Dendritic cell treated with granulocyte-macrophage colony-stimulating factor and Interleukin-4, amounts not matched to agents 40 ng/mL and 50 ng/mL, for 4 days (primary cell): ENCODE measurements around the gene QRFP.

Source experiments
- H3K27ac Mint-ChIP-seq: one replicate; pipeline ENCODE4 v1.8.0; 2022; ENCODE audit warnings: mild to moderate bottlenecking, mixed read lengths
- H3K27me3 Mint-ChIP-seq: one replicate; pipeline ENCODE4 v1.8.0; 2022; ENCODE audit warnings: mild to moderate bottlenecking, mixed read lengths
- H3K36me3 Mint-ChIP-seq: one replicate; pipeline ENCODE4 v1.8.0; 2022; ENCODE audit warnings: low read depth, mixed read lengths
- H3K4me1 Mint-ChIP-seq: one replicate; pipeline ENCODE4 v1.8.0; 2022; ENCODE audit warnings: low read depth, mixed read lengths
- H3K4me3 Mint-ChIP-seq: one replicate; pipeline ENCODE4 v1.8.0; 2022; ENCODE audit warnings: mild to moderate bottlenecking, moderate library complexity, mixed read lengths
- H3K9me3 Mint-ChIP-seq: one replicate; pipeline ENCODE4 v1.8.0; 2022; ENCODE audit warnings: mixed read lengths
- intact Hi-C: fragments of 100-400 bp; cut with micrococcal nuclease; formaldehyde crosslinking; loops from one replicate; pipeline ENCODE4 v1.15.0; 2022

QRFP gene

GRCh38 chr9:130906735-130907416, 10.3 kb upstream of the QRFP start:
- intact Hi-C loops, result no loop called here
- H3K36me3 Mint-ChIP-seq, result no peaks in the 10 kb centered on the region
- no peaks in the 10 kb centered on the region for H3K9me3 Mint-ChIP-seq
- H3K4me3 Mint-ChIP-seq, result no peak overlapping the region
- H3K4me1 Mint-ChIP-seq, result peaks cover 5% of the 10 kb centered on the region
- H3K27ac Mint-ChIP-seq, result no peak overlapping the region
- H3K27me3 Mint-ChIP-seq, result peaks cover 18% of the 10 kb centered on the region

- Mint-ChIP-seq H3K27ac (no peak overlapping the region), H3K27me3 (peaks cover 18% of the 10 kb centered on the region), H3K4me3 (no peak overlapping the region), H3K36me3 (no peaks in the 10 kb centered on the region), H3K4me1 (peaks cover 5% of the 10 kb centered on the region), H3K9me3 (no peaks in the 10 kb centered on the region)
- intact Hi-C loops, result no loop called here
Observed at GRCh38 chr9:130905902-130906734, 9.5 kb upstream of the QRFP start.

- peaks cover 5% of the 10 kb centered on the region for H3K4me1 Mint-ChIP-seq
- H3K27me3 Mint-ChIP-seq, result peaks cover 20% of the 10 kb centered on the region
- H3K4me3 Mint-ChIP-seq, result no peak overlapping the region
- no peaks in the 10 kb centered on the region for H3K36me3 Mint-ChIP-seq
- intact Hi-C loops, result no loop called here
- H3K9me3 Mint-ChIP-seq, result no peaks in the 10 kb centered on the region
- no peak overlapping the region for H3K27ac Mint-ChIP-seq
Observed at GRCh38 chr9:130905125-130905901, 8.7 kb upstream of the QRFP start.

GRCh38 chr9:130904070-130905044, 7.7 kb upstream of the QRFP start:
- no peaks in the 10 kb centered on the region for H3K9me3 Mint-ChIP-seq
- peaks cover 5% of the 10 kb centered on the region for H3K4me1 Mint-ChIP-seq
- H3K27me3 Mint-ChIP-seq, result peaks cover 23% of the 10 kb centered on the region
- H3K27ac Mint-ChIP-seq, result no peak overlapping the region
- H3K4me3 Mint-ChIP-seq, result no peak overlapping the region
- no peaks in the 10 kb centered on the region for H3K36me3 Mint-ChIP-seq
- intact Hi-C loops, result no loop called here

- peaks cover 21% of the 10 kb centered on the region for H3K27me3 Mint-ChIP-seq
- no peak overlapping the region for H3K4me3 Mint-ChIP-seq
- no peak overlapping the region for H3K27ac Mint-ChIP-seq
- peaks cover 5% of the 10 kb centered on the region for H3K4me1 Mint-ChIP-seq
- no peaks in the 10 kb centered on the region for H3K36me3 Mint-ChIP-seq
- intact Hi-C loops, result no loop called here
- H3K9me3 Mint-ChIP-seq, result no peaks in the 10 kb centered on the region
Observed at GRCh38 chr9:130903194-130904069, 6.8 kb upstream of the QRFP start.

- H3K4me3 Mint-ChIP-seq, result no peak overlapping the region
- intact Hi-C loops, result no loop called here
Observed at GRCh38 chr9:130902204-130903185, 5.9 kb upstream of the QRFP start.

GRCh38 chr9:130901498-130902203, 5.0 kb upstream of the QRFP start:
- no peak overlapping the region for H3K27ac Mint-ChIP-seq
- peaks cover 5% of the 10 kb centered on the region for H3K4me1 Mint-ChIP-seq
- no peaks in the 10 kb centered on the region for H3K36me3 Mint-ChIP-seq
- H3K4me3 Mint-ChIP-seq, result no peak overlapping the region
- H3K27me3 Mint-ChIP-seq, result peaks cover 7% of the 10 kb centered on the region
- intact Hi-C loops, result no loop called here
- no peaks in the 10 kb centered on the region for H3K9me3 Mint-ChIP-seq

More at GRCh38 chr9:130902204-130903185, 5.9 kb upstream of the QRFP start:
- H3K36me3 Mint-ChIP-seq, result no peaks in the 10 kb centered on the region
- H3K9me3 Mint-ChIP-seq, result no peaks in the 10 kb centered on the region
- peaks cover 12% of the 10 kb centered on the region for H3K27me3 Mint-ChIP-seq
- H3K27ac Mint-ChIP-seq, result no peak overlapping the region
- peaks cover 5% of the 10 kb centered on the region for H3K4me1 Mint-ChIP-seq

- Mint-ChIP-seq H3K27ac (no peak overlapping the region), H3K9me3 (no peaks in the 10 kb centered on the region), H3K4me3 (no peak overlapping the region), H3K4me1 (peaks cover 5% of the 10 kb centered on the region), H3K36me3 (no peaks in the 10 kb centered on the region), H3K27me3 (peaks cover 7% of the 10 kb centered on the region)
- intact Hi-C loops, result no loop called here
Observed at GRCh38 chr9:130900701-130901497, 4.3 kb upstream of the QRFP start.

GRCh38 chr9:130899051-130899748, 2.6 kb upstream of the QRFP start:
- peaks cover under 1% of the 10 kb centered on the region for H3K4me1 Mint-ChIP-seq
- peaks cover 6% of the 10 kb centered on the region for H3K27me3 Mint-ChIP-seq
- intact Hi-C loops, result loop anchor here (10.0 kb wide), 1 partner anchor 146 kb away; no protein-coding TSS in a partner anchor
- H3K27ac Mint-ChIP-seq, result no peak overlapping the region
- no peak overlapping the region for H3K4me3 Mint-ChIP-seq
- no peaks in the 10 kb centered on the region for H3K36me3 Mint-ChIP-seq
- H3K9me3 Mint-ChIP-seq, result no peaks in the 10 kb centered on the region

GRCh38 chr9:130898552-130898852, 1.9 kb upstream of the QRFP start:
- H3K36me3 Mint-ChIP-seq, result no peaks in the 10 kb centered on the region
- H3K4me1 Mint-ChIP-seq, result peaks cover 7% of the 10 kb centered on the region
- peaks cover 6% of the 10 kb centered on the region for H3K27me3 Mint-ChIP-seq
- no peak overlapping the region for H3K27ac Mint-ChIP-seq
- no peaks in the 10 kb centered on the region for H3K9me3 Mint-ChIP-seq
- H3K4me3 Mint-ChIP-seq, result no peak overlapping the region
- intact Hi-C loops, result loop anchor here (10.0 kb wide), 1 partner anchor 146 kb away; no protein-coding TSS in a partner anchor
